AG08395 (cell line): ENCODE measurements around the gene KIF1B.
A peak's percentile ranks its signal among the peaks of the same experiment; 100 is the strongest.

Experiments used
- DNase-seq: peaks from one replicate; pipeline ENCODE4 v3.0.0; 2012; ENCODE audit warnings: mixed read lengths, low spot score

KIF1B gene

DNA sequence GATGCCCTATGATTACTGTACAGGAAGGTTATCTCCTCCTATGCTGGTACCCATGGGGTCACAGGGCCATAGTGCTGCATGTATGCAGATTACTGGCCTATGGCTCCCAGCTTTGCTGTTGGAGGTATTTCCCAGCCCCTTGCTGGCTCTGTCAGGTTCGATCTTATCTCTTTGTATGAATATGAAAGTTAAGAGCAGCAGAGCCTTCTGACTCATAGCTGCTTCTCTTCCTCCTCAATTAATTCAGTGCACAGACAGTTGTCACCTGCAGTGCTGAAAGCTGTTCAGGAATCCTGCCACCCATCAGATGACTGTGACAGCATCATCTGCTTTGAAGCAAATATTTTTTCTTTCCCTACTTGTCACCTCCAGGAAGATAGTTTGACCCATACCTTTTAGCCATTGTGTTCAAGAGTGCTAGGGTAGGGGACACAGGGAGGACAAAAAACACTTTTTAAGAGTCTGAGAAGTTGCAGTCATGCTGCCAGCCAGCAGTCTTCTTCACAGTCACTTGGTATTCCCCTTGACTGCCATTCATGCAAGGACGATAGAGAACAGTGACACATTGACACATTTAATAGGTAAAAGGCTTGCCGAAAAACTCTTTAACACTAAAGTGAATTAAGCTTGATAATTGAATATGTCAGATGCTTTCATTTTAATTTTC, 73.1 kb downstream of the KIF1B start:
- DNase-seq, result no peak

DNA sequence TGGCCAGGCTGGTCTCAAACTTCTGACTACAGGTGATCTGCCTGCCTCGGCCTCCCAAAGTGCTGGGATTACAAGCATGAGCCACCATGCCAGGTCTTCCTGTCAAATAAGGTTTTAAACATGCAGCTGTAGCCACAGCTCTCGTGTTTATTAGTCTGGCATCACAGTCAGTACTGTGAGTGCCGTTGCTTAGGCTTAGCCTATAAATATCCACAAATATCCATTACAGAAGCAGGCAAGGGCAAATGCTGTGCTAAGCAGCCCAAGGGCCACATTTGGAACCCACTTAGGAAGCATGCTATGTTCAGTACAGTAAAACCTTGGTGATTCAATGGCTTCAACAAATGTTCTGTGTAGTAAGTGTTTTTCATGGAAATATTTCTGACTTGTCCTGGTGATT, 75.9 kb downstream of the KIF1B start:
- DNase-seq, result no peak

DNA sequence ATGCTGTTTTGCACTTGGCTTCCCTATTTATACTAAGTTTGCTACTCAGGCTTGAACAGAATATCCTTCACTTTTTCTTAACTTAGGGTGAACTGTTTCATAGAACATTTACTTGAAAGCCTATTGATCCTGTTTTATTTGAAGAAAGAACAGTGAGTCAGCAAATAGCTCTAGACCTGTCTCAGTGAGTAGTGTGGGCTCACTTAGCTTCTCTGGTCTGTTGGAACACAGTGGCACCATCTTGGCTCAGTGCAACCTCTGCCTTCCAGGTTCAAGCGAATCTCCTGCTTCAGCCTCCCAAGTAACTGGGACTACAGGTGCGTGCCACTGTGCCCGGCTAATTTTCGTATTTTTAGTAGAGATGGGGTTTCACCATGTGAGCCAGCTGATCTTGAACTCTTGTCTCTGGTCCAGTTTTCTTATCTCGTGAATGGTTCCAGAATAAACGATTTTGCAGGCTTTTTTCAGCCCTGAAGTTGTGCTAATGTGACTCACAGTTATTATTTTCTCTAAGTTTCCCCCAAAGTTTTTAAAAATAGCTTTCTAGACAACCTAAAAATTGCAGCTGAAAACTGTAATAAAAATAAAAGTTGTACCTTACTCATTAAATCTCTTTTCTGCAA, 76.8 kb downstream of the KIF1B start:
- DNase-seq, result no peak

DNA sequence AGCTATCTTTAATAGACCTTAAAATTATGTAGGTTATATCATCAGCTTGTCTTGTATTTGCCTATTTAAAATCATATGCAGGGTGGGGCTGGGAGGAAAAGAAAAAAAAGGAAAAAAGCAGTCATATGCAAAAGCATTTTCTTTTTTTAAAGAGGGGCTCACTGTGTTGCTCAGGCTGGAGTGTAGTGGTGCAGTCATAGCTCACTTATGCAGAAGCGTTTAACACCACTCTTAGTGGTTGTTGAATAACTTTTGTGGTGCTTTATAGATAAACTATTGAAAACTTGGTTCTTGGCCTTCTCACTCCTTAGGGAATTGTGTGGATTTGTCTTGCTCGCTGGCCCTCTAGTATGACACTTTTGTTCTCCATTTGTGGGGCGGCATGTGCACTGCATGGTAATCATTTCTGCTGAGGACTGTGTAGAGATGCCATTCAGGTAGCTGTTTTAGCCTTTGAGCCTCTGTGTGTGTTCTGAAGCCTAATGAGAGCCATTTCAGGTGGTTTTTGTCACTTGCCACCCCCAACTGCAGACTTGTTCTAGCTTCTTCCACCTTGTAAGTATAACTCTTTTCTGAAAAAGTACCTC, 77.8 kb downstream of the KIF1B start:
- no peak for DNase-seq

DNA sequence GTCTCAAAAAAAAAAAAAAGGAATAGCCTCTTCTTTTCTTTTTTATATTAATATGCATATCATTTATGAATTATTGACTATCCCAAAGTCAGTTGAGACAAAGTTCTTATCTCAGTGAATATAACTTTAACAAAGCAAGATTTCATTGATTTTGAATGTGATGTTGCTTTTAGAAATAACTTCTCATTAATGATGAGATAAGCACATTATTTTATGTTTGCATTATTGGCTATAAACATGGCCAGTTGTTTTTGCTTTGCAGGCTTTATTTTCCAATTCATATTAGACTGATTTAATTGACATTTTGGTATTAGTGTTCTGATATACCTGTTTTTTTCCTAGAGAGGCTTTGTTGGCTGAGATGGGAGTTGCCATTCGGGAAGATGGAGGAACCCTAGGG, 81.3 kb downstream of the KIF1B start:
- no peak for DNase-seq

DNA sequence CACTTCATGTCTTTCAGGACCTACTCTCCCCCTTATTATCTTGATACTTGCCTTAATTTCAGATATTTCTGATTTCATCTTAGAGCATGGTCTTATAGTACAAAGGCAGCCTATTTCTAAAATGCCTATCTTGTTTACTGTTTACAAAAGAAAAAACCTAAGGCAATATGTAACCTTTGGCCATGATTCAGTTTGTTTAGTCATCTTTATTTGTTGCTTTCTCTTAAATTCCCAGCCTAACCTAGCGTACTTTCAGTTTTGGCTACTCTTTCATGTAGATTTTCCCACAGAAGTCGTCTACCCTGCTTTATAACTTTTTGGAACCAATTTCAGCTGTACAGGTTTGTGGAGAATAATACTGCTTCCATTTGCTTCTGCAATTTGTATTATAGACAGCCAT, 81.8 kb downstream of the KIF1B start:
- no peak for DNase-seq

DNA sequence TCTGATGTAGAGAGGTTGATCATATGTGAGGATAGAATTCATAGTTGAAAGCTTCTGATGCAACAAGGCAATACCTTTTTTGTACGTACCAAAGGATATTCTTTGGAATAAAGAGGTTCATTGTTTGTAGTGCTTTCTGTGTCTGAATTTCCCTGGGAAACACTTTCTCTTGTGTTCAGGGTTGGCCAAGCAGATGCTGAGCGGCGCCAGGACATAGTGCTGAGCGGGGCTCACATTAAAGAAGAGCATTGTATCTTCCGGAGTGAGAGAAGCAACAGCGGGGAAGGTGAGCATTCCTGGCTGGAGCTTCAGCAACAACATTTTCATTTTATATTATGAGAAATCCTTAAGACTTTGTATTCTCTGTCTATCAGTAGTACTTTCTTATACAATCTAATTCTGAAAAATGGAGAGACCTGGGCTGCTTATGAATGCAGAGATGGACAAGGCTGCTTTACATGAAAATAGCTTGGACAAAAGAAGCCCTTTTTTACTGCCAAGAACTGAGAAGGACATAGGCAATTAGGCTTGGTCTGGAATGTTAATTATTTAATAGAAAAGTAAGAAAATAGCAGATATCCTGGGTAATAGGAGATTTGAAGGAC, 85.2 kb downstream of the KIF1B start:
- no peak for DNase-seq

DNA sequence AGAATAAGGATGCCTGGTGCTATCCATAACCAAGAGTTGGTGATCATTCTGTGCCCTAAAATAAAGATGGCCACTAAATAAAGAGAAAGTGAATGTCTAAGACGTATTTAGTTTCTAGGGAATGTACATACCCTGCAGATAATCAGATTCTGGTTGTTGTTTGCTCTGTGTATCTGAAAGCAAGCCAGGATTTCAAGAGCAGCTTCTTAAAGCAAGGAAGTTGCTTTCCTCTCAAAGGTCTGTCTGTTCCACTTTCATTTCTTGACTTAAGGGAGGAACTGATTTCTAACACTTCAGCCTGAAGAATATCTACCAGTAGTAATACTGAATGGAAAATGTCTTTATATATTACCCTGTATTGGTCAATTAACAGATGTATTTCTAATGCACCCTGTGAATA, 88.8 kb downstream of the KIF1B start:
- no peak for DNase-seq

DNA sequence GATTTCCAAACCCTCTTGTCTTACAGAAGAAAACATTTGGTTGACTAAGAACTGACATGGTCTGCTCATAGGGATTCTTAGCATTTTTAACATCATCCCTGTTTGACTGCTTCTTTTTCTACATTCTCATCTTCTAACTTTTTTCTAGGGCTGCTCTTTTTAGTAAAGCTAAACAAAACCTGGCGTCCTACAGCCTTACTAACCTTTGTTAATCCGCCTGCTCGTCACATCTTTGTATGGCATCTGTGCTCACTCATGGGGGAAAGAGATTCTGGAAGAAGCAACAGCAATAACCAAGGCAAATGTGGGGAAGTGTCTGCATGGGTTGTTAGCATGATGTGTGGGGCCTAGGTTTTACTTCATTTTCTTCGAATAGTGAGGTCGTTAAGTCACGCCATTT, 92.0 kb downstream of the KIF1B start:
- DNase-seq, result no peak

DNA sequence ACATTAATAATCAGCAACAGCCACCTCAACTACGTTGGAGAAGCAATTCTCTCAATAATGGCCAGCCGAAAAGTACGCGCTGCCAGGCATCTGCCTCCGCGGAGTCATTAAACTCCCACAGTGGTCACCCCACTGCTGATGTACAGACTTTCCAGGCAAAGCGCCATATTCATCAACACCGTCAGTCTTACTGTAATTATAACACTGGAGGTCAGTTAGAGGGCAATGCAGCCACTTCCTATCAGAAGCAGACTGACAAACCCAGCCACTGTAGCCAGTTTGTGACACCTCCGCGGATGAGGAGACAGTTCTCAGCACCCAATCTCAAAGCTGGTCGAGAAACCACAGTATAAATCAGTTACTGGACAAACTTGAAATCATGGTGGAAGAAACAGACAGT, 93.9 kb downstream of the KIF1B start:
- DNase-seq, result no peak

DNA sequence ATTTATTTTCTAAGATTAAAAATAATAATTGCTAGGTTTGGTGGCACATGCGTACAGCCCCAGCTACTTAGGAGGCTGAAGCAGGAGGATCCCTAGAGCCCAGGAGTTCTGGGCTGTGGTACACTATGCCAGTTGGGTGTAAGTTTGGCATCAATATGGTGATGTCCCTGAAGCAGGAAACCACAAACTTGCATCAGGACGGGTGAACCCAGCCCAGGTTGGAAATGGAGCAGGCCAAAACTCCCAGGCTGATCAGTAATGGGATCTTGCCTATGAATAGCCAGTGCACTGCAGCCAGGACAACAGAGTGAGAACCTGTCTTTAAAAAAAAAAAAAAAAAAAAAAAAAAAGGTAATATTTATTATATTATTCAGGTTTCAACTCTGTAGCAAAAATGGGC, 96.1 kb downstream of the KIF1B start:
- no peak for DNase-seq

DNA sequence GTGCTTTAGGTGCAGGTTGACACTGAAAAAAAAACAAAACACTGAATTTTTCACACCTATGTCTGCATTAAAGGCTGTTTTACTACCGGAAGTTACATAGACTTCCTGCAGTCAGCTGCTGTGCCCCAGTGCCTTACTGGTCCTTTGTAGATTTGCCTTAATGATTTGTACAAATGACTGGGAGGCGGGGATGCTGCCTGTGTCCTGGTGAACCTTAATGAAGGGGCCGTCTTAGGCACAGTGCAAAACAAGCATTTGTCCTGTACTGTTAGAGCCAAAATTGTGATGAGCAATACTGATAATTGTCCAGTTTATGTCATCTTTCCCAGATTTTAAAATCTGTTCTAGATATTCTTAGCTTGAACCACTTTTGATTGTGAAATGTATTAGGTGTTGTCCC, 97.6 kb downstream of the KIF1B start:
- DNase-seq, result peak; percentile 7

DNA sequence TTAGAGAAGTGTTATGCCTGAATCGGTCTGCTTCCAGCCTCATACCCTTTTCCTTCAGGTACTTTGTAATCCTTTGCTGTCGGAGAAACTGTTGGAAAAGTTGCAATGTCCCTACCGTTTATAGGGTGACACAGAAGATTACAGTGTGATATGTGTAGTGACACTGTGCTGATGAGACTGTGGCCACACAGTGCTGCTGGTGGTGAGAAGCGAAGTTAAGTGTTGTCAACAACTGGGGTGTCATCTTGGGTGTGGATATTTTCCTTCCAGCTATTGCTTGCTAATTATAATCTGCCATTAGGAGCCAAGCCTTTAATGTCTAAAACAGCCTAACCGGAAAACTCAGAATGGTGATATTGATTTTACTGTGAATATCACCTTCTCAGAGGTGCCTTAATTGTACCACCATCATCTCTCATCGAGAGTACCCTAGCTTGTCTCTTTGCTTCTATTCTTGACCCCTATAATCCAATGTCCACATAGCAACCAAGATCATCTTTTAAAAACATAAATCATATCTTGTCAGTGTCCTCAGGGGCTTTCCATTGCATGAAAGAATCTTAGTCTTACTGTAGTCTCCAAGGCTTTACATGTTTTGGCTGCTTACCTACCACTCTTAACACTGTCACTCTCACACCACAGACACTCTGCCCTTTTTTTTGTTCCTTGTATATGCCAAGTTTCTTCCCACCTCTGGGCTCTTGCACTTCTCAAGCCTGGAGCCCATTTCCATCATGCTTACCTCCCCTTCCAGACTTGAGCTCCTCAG, 99.1 kb downstream of the KIF1B start:
- DNase-seq, result no peak

DNA sequence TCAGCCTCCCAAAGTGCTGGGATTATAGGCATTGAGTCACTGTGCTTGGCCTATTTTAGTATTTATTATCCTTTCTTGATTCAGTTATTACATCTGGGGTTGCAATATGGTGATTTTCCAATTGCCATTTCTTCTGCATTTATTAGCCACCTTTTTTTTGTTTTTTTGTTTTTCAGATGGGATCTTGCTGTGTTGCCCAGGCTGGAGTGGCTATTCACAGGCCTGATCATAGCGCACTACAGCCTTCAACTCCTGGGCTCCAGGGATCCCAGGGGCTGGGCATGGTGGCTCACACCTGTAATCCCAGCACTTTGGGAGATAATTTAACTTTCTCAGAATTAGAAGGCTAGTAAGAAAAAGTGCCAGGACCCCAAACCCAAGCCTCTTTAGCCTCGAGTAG, 106.4 kb downstream of the KIF1B start:
- no peak for DNase-seq

DNA sequence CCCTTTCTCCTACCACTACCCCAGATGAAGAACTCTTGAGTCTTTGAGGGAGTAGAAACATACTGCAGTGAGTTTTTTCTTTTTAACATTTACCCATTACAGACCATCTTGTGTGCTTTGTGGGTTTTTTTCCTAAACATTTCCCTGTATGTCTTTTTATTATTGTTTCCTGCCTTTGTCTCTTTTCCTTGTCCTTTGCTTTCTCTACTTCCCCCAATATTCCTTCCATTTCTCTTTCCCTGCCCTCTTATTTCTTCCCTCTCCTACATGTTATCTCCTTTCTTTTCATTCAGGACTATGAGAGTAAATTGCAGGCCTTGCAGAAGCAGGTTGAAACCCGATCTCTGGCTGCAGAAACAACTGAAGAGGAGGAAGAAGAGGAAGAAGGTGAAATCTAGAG, 109.4 kb downstream of the KIF1B start:
- no peak for DNase-seq

DNA sequence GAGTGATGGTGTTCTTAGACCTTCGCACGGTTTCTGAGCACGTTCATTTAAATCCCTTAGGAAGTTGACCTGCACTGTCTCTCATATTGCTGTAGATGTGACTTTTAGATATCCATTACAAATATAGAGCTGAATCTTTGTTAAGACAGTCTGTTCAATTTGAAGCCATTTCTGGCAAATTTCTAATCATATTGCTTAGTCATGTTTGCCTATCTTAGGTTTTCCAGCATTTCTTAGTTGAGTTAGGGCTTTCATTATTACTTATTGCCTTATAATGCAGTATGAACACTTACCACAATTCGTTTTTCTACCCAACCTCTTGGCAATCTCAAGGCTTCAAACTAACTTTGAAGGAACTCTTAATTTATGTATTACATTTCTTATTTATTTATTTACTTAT, 110.0 kb downstream of the KIF1B start:
- no peak for DNase-seq

DNA sequence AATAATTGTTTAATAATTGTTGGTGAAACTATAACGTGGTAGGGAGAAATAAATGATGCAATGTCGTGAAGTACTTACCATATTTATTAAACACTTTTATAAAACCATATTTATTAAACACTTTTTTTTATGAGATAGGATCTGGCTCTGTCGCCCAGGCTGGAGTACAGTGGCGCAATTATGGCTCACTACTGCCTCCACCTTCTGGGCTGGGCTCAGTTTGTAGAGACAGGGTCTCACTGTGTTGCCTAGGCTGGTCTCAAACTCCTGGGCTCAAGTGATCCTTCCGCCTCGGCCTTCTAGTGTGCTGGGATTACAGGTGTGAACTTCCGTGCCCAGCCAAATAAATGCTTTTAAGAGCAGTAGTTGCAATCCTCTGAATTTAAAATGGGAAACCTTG, 112.5 kb downstream of the KIF1B start:
- DNase-seq, result no peak

DNA sequence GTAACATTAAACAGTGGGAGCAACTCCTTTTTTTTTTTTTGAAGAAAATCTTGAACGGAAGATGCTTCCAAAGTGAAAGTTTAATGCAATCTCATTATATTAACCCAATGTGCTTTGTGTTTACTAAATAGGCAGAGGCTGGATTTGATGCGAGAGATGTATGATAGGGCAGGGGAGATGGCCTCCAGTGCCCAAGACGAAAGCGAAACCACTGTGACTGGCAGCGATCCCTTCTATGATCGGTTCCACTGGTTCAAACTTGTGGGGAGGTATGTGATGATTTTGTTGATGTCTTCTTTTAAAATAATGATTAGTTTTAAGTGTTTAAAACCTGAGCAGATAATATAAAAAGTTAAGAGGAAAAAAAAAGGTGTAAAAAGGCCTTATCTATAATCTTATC, 114.3 kb downstream of the KIF1B start:
- DNase-seq, result no peak

DNA sequence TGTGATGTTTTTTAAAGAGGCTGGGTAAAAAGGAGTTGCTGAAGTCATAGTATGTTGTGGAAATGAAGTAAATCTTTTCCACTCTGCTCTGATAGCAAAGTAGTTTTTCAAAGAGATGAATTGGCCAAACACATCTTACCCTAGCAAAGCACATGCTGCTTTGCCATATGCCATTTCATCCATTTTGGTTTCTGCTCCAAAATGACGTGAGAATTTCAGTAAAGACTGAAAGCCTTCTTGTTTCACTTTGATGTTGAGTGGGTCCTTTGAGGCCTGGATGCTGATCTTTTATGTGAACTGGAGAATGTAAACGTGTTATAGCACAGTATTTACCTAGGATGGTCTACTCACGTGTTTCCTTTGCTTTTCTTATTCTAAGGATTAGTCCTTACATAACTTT, 115.2 kb downstream of the KIF1B start:
- DNase-seq, result no peak

DNA sequence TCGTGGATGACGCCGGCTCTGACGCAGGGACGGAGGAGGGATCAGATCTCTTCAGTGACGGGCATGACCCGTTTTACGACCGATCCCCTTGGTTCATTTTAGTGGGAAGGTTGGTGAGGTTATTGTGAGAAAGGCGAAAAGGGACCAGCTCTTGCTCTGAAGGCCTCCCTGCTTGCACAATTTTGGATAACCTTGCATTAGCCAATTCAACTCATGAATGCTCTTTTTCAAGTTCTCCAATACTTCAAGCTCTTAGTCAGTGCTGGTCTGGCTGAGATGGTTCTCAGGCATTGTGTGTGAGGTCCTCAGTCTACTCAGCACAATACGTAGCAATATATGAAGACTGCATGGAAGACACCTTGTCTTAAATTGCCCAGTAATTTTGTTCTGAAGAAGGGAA, 115.9 kb downstream of the KIF1B start:
- DNase-seq, result no peak

DNA sequence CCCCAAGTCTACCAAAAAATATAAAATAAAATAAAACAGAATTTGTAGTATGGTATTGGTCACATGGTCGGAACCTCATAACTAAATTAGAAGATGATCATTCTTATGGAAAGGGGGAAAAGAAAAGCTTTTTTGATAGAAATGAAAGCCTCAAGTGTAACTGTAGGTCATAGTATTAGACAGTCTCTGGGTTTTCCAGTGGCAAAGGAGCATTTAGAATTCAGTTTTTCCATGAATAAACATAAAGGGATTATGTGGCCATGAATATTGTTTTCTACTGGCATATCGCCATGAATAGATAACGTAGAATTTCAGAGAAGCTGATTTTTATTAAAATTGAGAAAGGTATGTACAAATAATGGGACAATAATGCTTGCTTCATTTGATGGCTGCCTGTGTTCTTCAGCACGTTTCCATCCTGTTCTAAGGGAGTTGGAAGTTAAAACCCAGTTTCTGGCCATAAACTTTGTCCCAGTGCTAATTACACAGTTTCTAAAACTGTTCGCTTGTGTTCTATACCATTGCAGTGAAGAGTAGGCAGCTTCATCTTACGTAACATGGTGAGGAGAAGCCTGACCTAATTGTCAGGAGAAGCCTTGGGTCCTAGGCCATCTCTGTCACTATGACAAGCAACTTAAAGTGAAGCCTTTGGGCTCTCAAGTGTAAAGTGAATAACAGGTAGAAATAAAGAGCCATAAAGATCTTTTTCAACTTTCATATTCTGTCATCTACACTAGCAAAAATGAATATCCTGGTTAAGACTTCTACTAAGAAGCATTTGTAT, 118.0 kb downstream of the KIF1B start:
- DNase-seq, result no peak

DNA sequence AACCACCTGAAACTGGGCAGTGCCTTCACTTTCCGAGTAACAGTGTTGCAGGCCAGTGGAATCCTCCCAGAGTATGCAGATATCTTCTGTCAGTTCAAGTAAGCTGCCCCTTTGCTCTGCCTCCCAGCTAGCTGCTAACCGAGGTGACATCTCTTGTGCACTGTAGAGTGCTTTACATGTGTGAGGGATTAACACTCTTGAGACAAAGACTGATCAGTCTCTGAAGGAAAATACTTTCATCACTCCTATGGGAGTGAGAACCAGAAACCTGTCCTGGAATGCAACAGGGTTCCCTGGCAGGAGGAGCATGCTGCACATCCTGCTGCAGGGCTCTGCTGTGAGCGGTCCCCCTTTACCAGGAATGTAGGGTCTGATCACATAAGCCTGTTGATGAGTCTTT, 127.1 kb downstream of the KIF1B start:
- DNase-seq, result no peak
